ENCODE data around the gene SLC32A1.

SLC32A1 gene

DNA sequence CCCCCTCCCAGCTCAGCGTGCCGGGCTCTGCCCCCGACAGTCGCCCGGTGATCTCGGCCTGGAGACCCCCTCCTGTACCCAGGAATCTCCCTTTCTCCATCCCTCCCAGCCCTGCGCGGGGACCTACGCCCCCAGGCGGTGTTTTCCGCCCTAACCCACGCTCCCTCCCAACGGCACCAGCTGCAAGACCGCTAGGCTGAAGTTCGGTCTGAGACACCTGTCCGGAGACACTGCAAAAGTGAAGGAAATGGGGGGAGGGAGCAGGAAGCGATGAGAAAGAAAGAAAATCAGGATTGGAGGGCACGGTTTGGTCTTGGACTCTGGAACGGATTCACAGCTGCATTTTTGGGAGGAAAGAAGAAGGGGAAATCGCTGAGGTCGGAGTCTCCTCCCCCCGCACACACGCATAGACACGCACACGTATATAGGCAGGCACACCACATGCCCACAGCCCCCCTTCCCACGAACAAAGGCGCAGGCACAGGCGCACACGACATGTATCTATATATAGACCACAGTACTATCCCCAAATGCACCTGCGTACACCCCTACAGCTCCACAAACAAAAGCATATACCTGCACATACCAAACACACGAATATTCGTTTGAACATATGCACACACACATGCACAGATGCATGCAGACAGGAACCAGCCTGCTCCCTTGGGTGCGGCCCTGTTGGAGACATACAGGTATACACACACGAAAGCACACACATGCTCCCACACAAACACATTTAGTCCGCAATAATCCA, 1.0 kb downstream of the SLC32A1 start:
- no peak for TF ChIP-seq EZH2phosphoT487 (IDR thresholded peaks at IDR 0.05; ENCODE audit: borderline replicate concordance, low read length)
- TF ChIP-seq, protein P1, sequence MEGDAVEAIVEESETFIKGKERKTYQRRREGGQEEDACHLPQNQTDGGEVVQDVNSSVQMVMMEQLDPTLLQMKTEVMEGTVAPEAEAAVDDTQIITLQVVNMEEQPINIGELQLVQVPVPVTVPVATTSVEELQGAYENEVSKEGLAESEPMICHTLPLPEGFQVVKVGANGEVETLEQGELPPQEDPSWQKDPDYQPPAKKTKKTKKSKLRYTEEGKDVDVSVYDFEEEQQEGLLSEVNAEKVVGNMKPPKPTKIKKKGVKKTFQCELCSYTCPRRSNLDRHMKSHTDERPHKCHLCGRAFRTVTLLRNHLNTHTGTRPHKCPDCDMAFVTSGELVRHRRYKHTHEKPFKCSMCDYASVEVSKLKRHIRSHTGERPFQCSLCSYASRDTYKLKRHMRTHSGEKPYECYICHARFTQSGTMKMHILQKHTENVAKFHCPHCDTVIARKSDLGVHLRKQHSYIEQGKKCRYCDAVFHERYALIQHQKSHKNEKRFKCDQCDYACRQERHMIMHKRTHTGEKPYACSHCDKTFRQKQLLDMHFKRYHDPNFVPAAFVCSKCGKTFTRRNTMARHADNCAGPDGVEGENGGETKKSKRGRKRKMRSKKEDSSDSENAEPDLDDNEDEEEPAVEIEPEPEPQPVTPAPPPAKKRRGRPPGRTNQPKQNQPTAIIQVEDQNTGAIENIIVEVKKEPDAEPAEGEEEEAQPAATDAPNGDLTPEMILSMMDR (IDR thresholded peaks at IDR 0.05; ENCODE audit: low read depth, low read length, poor library complexity, severe bottlenecking), result peak; percentile 44
- H3K4me2 ChIP-seq (ENCODE audit: low read length), result peak overlapping the region; percentile 34
- H3K9me3 ChIP-seq (ENCODE audit: control insufficient read depth, insufficient read depth, low read length), result no peaks in the 10 kb centered on the region
- no peaks in the 10 kb centered on the region for H3K36me3 ChIP-seq (ENCODE audit: control insufficient read depth, low read length)
- H3K79me2 ChIP-seq (ENCODE audit: control insufficient read depth, low read length), result no peaks in the 10 kb centered on the region
- no peaks in the 10 kb centered on the region for H4K20me1 ChIP-seq (ENCODE audit: control insufficient read depth, insufficient read depth, low read depth, low read length)
- no peaks in the 10 kb centered on the region for H3F3A ChIP-seq (ENCODE audit: control insufficient read depth, insufficient read depth)
- H3K27ac ChIP-seq (ENCODE audit: low read depth, low read length), result no peak overlapping the region
- H3K9me2 ChIP-seq (replicated peaks; ENCODE audit: control insufficient read depth, low read length), result no peaks in the 10 kb centered on the region
- peaks cover 44% of the 10 kb centered on the region for H3K27me3 ChIP-seq (ENCODE audit: control insufficient read depth, low read length)
- peaks cover 24% of the 10 kb centered on the region for H3K4me1 ChIP-seq (ENCODE audit: control insufficient read depth, low read length)
- H3K4me3 ChIP-seq (ENCODE audit: low read length), result peak overlapping the region; percentile 26

DNA sequence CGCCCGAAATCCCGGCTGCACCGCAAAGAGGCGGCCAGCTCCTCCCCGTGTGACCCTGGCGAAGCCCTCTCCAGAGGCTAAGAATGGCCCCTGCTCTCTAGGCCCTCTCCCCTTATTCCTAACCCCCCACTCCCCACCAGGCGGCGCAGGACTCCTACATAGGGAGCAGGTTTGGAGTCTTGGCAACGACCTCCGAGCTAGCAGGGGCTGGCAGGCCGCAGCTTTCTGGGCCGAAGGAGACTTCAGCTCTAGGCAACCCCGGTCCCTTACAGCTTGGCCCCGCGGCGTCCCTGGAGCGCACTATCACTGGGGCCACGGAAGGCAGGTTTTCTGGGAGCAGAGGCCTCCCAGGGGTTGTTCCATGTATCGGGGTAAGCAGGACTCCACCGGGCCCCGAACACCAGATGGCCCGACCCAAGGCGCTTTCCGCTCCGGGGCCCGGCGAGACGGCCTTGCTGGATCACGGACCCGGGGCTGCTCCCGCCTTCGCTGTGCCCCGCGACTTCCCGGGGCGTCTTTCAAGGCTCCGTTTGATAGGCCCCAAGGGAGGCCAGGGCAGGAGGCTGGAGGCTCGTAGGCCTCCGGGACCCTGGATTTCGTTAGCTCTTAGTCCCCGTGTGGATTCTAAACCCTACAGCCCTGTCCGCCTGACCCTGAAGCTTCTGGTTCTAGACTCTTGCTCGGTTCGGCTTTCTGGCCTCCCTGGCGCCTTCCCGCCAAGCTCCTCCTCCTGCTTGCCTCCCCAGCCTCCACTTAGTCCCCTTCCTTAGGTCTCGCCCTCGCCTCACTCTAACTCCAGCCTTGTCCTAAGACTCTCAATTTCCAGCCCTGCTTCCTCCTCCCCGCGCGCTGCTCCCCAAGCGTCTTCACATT, 1.9 kb downstream of the SLC32A1 start:
- no peaks in the 10 kb centered on the region for H3K9me3 ChIP-seq (ENCODE audit: control insufficient read depth, insufficient read depth, low read length)
- H3K9me2 ChIP-seq (replicated peaks; ENCODE audit: control insufficient read depth, low read length), result no peaks in the 10 kb centered on the region
- TF ChIP-seq, protein P1 (IDR thresholded peaks at IDR 0.05; ENCODE audit: low read depth, low read length, poor library complexity, severe bottlenecking), result peak; percentile 55
- no peak for TF ChIP-seq EZH2phosphoT487 (IDR thresholded peaks at IDR 0.05; ENCODE audit: borderline replicate concordance, low read length)
- H3K79me2 ChIP-seq (ENCODE audit: control insufficient read depth, low read length), result no peaks in the 10 kb centered on the region
- peak overlapping the region; percentile 26; the same call in 1 of the 2 replicates for H3K4me3 ChIP-seq (ENCODE audit: low read length)
- no peaks in the 10 kb centered on the region for H4K20me1 ChIP-seq (ENCODE audit: control insufficient read depth, insufficient read depth, low read depth, low read length)
- peak overlapping the region; percentile 34 for H3K4me2 ChIP-seq (ENCODE audit: low read length)
- no peaks in the 10 kb centered on the region for H3K36me3 ChIP-seq (ENCODE audit: control insufficient read depth, low read length)
- H3F3A ChIP-seq (ENCODE audit: control insufficient read depth, insufficient read depth), result no peaks in the 10 kb centered on the region
- peaks cover 28% of the 10 kb centered on the region for H3K4me1 ChIP-seq (ENCODE audit: control insufficient read depth, low read length)
- peaks cover 45% of the 10 kb centered on the region for H3K27me3 ChIP-seq (ENCODE audit: control insufficient read depth, low read length)
- no peak overlapping the region for H3K27ac ChIP-seq (ENCODE audit: low read depth, low read length)

DNA sequence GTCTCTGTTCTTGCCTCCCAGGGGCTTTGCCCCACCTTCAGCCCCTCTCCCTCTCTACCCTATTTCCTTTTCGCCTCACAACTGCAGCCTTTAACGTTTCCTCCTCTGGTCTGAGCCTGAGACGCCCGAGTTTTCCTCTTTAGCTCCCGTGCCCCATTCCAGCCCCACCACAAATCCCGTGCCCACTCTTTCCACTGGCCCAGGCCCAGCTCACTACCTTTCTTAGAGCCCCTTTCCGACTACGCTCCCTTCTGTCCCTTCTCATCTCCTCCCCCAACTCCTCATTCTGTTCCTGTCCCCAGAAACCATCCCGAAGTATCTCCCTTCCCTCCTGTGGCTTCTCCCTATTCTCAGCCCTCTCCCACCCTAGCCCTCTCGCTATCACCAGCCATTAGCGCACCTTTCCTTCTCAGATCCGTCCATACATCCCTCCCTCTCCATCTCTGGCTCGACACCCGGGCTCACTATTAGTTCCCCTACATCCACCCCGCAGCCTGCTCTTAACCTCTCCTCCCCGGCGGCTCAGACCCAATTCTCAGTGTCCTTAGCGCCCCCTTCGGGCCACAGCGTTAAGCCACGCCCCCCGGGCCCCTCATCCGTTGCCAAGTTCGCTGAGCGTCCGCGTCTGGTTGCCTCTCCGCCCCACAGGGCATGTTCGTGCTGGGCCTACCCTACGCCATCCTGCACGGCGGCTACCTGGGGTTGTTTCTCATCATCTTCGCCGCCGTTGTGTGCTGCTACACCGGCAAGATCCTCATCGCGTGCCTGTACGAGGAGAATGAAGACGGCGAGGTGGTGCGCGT, 2.7 kb downstream of the SLC32A1 start:
- no peak for TF ChIP-seq EZH2phosphoT487 (IDR thresholded peaks at IDR 0.05; ENCODE audit: borderline replicate concordance, low read length)
- TF ChIP-seq, protein P1 (IDR thresholded peaks at IDR 0.05; ENCODE audit: low read depth, low read length, poor library complexity, severe bottlenecking), result peak; percentile 51
- no peaks in the 10 kb centered on the region for H3K9me3 ChIP-seq (ENCODE audit: control insufficient read depth, insufficient read depth, low read length)
- no peaks in the 10 kb centered on the region for H3K9me2 ChIP-seq (replicated peaks; ENCODE audit: control insufficient read depth, low read length)
- no peaks in the 10 kb centered on the region for H3K36me3 ChIP-seq (ENCODE audit: control insufficient read depth, low read length)
- peaks cover 32% of the 10 kb centered on the region for H3K4me1 ChIP-seq (ENCODE audit: control insufficient read depth, low read length)
- no peaks in the 10 kb centered on the region for H3K79me2 ChIP-seq (ENCODE audit: control insufficient read depth, low read length)
- no peak overlapping the region for H3K27ac ChIP-seq (ENCODE audit: low read depth, low read length)
- no peaks in the 10 kb centered on the region for H4K20me1 ChIP-seq (ENCODE audit: control insufficient read depth, insufficient read depth, low read depth, low read length)
- H3K4me2 ChIP-seq (ENCODE audit: low read length), result no peak overlapping the region
- no peaks in the 10 kb centered on the region for H3F3A ChIP-seq (ENCODE audit: control insufficient read depth, insufficient read depth)
- peaks cover 44% of the 10 kb centered on the region for H3K27me3 ChIP-seq (ENCODE audit: control insufficient read depth, low read length)
- H3K4me3 ChIP-seq (ENCODE audit: low read length), result no peak overlapping the region
